Measurements from ENCODE around the gene LRRC26.

LRRC26 gene

DNA sequence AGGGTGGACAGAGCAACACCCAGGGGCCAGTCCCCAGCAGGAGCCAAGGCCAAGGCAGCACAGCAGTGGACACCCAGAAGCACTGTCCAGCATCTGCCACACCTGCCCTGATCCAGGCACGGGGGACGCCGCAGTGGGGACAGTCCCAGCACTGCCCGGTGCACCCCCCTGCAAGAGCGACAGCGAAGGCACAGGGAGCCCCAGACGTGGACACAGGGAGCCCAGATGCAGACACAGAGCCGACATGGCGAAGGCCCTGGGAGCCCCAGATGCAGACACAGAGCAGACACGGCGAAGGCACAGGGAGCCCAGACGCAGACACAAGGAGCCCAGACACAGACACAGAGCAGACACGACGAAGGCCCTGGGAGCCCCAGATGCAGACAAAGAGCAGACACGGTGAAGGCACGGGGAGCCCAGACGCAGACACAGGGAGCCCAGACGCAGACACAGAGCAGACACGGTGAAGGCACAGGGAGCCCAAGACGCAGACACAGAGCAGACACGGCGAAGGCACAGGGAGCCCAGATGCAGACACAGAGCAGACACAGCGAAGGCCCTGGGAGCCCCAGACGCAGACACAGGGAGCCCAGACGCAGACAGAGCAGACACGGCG lies 14.2 kb upstream of the LRRC26 start:
- DNase-seq = no peak

DNA sequence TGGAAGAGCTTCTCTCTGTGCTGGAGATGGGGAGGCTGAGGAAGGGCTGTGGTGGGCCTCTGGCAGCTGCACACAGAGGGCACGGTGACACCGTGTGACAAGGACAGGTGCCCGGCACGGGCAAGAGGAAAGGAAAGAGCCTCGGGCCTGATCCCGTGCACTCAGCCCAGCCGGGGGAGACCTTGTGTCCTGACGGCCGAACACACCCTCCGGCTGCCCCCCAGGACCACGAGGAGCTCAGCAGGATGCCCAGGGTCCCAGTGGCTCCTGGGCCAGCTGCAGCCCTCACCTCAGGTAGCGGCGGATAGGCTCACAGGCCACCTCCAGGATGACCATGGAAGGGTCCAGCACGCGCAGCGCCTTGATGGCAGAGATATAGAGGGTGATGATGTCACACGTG lies 13.0 kb upstream of the LRRC26 start:
- DNase-seq = no peak

DNA sequence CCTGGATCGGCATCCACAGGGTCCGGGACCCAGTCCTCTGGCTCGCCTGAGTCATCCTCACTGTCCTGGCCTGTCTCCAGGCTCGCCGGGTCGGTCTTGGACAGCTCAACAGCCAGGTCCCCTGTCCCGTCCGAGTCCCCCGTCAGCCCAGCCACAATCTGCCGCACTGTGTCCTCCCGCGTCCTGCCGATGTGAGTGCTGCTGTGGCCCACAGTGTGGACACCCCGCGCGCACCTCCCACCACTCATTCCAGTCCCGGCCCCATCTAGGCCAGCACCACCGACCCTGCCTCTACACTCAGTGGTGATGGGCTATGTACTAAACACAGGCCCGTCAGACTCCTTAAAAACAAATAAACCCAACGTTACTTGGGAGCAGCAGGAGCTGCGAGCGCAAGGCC lies 11.8 kb upstream of the LRRC26 start:
- no peak for DNase-seq

DNA sequence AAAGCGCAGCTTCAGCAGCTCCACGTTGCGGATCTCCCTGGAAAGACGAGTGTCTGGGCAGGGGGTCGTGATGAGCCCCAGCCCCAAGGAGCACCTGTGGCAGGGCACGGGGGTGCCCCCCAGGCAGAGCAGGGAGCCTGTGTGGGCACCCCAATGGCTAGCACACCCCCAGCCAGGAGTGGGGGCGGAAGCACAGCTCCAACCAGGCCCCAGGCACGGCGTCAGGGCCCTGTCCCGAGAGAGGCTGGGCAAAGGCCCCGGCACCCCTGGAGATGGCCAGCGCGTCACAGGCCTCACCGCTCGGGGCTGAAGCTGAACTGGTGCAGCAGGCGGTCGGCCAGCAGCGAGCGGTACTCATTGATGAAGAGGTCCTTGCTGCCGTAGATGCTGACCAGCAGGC lies 10.6 kb upstream of the LRRC26 start:
- no peak for DNase-seq

GRCh38 chr9:137179761-137180160 lies 9.9 kb upstream of the LRRC26 start:
- no peak for DNase-seq

DNA sequence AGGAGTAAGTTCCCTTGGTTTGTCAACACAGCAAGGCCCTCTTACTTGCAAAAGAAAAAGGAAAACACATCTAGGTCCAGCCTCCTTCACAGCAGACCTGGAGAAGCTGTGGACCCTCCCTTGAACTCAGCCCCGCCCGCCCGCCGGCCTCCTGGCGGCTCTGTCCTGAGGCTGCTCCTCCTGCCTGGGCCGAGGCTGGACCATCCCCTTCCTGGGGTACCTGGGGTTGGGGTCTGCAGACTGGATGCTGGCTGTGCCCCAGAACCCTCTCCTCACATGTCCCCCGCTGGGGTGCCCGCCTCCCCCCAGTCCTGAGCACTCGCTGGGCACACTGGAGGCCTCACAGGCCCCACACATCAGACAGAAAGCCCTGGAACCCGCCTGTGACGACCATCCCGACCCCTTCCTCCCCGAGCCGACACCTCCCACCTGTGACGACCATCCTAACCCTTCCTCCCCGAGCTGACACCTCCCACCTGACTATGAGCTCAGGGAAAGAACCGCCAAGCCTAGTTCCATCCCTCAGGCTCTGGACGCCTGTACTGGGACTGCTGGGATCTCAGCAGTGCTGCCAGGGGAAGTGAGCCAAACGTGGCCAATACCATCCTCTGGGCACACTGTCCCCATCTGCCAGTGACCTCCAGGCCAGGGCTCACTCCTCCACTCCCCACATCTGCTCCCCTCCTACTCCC lies 9.2 kb upstream of the LRRC26 start:
- no peak for DNase-seq

DNA sequence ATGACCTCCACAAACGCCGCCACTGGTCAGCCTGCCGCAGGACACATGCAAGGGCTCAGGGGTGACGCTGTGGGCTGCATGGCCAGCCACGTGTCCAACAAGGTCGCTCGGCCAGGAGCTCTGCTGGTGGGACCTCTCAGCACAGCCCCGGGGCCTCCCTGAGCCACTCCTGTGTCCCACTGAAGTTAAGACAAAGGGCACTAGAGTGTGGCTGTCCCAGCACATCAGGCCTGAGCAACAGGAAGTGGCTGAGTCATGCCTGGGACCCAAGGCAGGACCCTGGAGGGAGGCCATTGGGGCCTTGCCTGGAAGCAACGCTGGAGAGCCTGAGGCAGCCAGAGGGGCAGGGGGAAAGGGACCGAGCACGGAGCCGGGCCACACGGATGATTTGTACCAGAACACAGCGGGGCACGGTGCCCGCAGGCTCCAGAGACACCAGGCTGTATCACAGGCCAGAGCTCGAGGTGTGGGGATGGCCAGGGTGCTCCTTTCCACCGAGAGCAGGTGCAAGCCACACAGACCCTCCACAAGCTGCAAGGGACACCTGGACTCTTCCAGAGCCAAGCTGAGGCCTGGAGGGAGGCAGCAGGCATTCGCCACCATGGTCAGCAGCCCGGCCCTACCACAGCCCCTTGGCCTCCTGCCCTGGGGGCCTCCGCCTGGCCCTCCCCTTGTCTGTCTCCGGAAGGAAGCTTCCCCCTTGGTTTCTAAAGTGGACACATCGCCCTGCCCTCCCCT lies 8.5 kb upstream of the LRRC26 start:
- DNase-seq = no peak

GRCh38 chr9:137176302-137177182 lies 6.7 kb upstream of the LRRC26 start:
- DNase-seq = peak; percentile 49

DNA sequence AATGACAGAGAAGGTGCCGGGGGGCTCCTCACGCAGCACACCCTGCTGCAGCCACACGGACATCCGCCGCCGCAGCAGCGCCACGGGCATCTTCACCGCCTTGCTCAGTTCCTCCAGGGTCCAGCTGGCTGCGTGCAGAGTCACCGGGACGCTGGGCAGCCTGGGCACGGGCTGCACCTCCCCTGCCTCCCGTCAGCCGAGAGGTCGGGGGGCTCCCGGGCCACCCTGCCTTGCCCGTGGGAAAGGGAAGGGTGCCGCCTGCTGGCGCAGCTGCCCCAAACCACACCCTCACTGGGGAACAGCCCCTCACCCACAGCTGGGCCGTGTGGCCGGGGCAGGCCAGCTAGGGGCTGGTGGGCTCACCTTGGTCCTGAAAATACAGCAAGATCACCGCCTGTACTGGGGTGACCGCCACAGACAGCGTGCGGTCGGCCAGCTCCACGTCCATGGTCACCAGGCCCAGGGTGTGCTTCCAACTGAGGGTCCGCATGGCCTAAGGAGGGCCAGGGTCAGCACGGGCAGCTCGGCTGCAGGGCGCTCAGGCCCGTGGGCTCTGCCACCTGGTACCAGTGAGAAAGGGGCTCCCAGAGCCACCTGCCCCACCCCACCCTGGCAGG lies 5.6 kb upstream of the LRRC26 start:
- DNase-seq = no peak

GRCh38 chr9:137174722-137175293 lies 5.0 kb upstream of the LRRC26 start:
- DNase-seq = no peak

GRCh38 chr9:137173796-137174664 lies 4.2 kb upstream of the LRRC26 start:
- no peak for DNase-seq

GRCh38 chr9:137172901-137173795 lies 3.3 kb upstream of the LRRC26 start:
- DNase-seq = no peak

DNA sequence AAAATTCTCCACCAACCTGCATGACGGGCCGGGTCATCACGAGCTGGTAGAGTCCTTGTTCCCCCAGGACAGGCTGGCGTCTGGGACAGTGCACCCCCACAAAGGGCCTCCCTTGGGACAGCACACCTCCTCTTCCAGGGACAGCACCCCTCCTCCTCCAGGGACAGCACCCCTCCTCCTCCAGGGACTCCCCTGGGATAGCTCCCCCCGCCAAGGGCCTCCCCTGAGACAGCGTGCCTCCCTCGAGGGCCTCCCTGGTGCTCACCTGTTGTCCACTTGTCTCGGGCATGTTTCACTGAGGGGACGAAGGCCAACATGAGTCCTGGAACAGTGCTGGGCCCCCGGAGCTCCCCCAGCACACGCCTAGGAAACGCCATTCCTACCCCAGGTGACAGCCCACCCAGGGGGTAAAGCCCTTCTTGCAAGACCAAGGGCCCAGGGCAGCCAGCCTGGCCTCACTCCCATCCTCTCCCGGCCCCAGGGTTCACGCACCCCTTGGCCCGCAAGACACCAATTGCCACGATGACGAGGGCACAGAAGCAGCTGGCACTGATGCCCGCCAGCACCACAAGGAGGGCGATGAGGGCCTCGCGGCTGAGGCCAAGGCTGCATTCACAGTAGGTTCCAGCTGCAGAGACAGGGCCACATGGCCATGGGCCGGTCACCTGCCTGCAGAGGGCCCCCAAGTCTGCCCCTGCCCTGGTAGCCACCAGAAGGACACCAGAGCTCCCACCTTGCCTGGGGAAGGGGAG lies 1.5 kb upstream of the LRRC26 start:
- DNase-seq = no peak

DNA sequence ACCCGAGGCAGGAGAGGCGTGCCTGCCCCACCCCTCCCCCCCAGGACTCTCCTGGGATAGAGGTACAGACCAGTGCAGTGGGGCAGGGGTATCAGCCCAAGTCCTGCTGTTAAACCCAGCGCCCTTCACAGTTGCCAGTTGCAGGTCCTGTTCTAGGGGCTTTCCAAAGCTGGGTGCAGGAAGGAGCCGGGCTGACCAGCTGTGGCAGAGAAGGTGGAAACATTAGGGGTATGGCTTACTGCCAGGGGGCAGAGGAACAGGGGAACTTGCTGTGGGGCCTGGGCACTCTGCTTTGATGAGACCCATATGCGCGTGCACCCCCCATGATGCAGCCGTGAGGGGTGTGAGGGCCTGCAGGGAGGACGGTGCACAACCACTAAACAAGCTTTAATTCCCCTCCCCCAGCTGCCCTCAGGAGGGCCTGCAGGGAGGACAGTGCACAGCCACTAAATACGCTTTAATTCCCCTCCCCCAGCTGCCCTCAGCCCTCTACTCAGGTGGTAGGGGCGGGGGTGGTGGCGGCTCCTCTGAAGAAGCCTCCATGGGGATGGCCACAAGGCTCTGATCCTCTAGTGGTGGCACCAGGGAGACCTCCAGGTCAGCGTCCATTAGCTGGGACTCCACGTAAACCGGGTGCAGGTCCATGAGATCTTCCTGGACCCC lies 766 bp upstream of the LRRC26 start:
- no peak for DNase-seq

GRCh38 chr9:137168904-137169856 lies 671 bp downstream of the LRRC26 start:
- DNase-seq = peak; percentile 54

DNA sequence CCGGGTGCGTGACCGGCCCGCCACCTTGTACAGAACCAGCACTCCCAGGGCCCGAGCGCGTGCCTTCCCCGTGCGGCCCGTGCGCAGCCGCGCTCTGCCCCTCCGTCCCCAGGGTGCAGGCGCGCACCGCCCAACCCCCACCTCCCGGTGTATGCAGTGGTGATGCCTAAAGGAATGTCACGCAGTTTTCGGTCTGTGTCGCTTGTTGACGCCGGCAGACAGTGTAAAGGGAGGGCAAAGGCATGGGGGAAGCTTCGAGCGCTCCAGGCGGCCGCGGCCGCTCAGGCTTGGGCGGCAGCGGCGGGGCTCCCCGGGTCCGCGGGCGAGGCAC lies 1.3 kb downstream of the LRRC26 start:
- no peak for DNase-seq

DNA sequence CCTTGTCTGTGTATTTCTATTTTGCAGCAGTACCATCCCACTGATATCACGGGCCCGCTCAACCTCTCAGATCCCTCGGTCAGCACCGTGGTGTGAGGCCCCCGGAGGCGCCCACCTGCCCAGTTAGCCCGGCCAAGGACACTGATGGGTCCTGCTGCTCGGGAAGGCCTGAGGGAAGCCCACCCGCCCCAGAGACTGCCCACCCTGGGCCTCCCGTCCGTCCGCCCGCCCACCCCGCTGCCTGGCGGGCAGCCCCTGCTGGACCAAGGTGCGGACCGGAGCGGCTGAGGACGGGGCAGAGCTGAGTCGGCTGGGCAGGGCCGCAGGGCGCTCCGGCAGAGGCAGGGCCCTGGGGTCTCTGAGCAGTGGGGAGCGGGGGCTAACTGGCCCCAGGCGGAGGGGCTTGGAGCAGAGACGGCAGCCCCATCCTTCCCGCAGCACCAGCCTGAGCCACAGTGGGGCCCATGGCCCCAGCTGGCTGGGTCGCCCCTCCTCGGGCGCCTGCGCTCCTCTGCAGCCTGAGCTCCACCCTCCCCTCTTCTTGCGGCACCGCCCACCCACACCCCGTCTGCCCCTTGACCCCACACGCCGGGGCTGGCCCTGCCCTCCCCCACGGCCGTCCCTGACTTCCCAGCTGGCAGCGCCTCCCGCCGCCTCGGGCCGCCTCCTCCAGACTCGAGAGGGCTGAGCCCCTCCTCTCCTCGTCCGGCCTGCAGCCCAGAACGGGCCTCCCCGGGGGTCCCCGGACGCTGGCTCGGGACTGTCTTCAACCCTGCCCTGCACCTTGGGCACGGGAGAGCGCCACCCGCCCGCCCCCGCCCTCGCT lies 1.9 kb downstream of the LRRC26 start:
- DNase-seq = no peak
